Ishikawa (cell line): ENCODE results near the gene STOM.

Experiments
- CEBPB ChIP-seq: IDR thresholded peaks from 2 replicates; pipeline ENCODE4 v1.6.1; 2012
- CREB1 ChIP-seq: IDR thresholded peaks from 2 replicates; pipeline ENCODE4 v1.6.1; 2012; ENCODE audit warnings: low read depth
- EGR1 ChIP-seq: IDR thresholded peaks from 2 replicates; pipeline ENCODE4 v1.6.1; 2012
- EP300 ChIP-seq: IDR thresholded peaks from 2 replicates; pipeline ENCODE4 v1.6.1; 2012; ENCODE audit warnings: borderline replicate concordance
- FOXM1 ChIP-seq: IDR thresholded peaks from 2 replicates; pipeline ENCODE4 v1.6.1; 2012; ENCODE audit warnings: low read depth, borderline replicate concordance
- NFIC ChIP-seq: IDR thresholded peaks from 2 replicates; pipeline ENCODE4 v1.6.1; 2012
- RAD21 ChIP-seq: IDR thresholded peaks from 2 replicates; pipeline ENCODE4 v1.6.1; 2012; ENCODE audit warnings: low read depth
- TAF1 ChIP-seq: IDR thresholded peaks from 2 replicates; pipeline ENCODE4 v1.6.1; 2012; ENCODE audit warnings: low read depth, mild to moderate bottlenecking
- TCF12 ChIP-seq: IDR thresholded peaks from 2 replicates; pipeline ENCODE4 v1.6.1; 2012; ENCODE audit warnings: low read depth
- TEAD4 ChIP-seq: IDR thresholded peaks from 2 replicates; pipeline ENCODE4 v1.6.1; 2012
- YY1 ChIP-seq: IDR thresholded peaks from 2 replicates; pipeline ENCODE4 v1.6.1; 2012; ENCODE audit warnings: low read depth
- ZBTB7A ChIP-seq: IDR thresholded peaks from 2 replicates; pipeline ENCODE4 v1.6.1; 2012; ENCODE audit warnings: low read depth
- TF ChIP-seq, protein P1 (sequence below): IDR thresholded peaks from 2 replicates; pipeline ENCODE4 v1.6.1; 2012
- TF ChIP-seq, protein P2 (sequence below): IDR thresholded peaks from 2 replicates; pipeline ENCODE4 v1.6.1; 2012
- TF ChIP-seq, protein P3 (sequence below): IDR thresholded peaks from 2 replicates; pipeline ENCODE4 v1.6.1; 2012; ENCODE audit warnings: low read depth, mild to moderate bottlenecking

The STOM gene

DNA sequence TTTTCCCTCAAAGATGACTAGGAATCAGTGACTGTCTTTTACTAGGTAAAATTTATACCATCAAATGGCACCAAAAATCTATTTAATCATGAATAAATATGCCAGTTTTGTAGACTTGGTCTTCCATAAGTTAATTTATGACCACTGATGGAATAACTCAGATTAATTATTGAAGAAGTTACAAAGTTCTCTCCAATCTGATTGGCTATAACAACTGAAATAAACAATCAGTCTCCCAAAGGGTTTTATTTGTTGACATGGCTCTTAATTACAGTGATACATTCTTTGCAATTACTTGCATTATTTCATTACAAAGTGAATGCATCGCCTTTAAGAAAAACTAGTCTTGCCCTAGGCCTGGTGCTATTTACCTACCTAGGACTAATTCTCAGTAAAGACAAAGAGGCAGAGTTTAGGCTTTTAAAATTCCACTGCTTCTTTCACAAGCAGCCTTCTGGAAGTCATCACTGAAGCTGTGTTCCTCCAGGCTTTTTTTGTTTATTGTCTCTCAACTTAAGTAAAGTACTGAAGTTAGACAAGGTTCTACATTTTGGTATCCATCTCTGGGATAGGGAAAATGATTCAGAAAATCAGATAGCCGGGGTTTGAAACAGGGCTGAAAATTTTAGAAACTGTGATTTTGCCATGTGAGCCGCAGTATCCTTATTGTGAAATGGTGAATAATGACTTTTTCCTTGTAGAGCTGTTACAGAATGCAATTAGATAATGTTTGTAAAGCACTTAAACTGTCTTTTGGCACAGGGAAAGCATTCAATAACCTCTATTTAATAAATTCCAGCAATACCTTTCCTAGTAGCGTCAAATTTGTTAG is 2.5 kb downstream of the STOM start:
- TF ChIP-seq CREB1 = no peak

DNA sequence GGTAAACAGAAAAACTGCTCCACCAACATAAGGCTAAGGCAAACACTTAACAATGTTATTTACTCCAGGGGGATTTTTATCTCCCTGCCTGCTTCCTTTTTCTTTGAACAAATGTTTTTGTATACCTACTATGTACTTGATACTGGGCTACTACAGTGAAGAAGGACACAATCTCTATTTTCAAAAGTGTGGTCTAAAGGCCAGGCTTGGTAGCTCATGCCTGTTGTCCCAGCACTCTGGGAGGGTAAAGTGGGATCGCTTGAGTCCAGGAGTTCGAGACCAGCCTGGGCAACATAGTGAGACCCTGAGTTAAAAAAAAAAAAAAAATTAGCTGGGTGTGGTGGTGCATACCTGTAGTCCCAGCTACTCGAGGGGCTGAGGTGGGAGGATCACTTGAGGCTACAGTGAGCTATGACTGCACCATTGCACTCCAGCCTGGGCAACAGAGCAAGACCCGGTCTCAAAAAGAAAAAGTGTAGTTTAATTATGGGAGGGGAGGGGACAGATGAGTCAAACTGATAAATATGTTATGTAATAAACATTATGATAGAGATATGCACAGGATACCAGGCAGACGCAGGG is 3.3 kb downstream of the STOM start:
- no peak for TF ChIP-seq FOXM1
- no peak for TF ChIP-seq CEBPB
- TF ChIP-seq, protein P1, sequence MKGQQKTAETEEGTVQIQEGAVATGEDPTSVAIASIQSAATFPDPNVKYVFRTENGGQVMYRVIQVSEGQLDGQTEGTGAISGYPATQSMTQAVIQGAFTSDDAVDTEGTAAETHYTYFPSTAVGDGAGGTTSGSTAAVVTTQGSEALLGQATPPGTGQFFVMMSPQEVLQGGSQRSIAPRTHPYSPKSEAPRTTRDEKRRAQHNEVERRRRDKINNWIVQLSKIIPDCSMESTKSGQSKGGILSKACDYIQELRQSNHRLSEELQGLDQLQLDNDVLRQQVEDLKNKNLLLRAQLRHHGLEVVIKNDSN = no peak
- TF ChIP-seq RAD21 = no peak
- no peak for TF ChIP-seq EGR1
- TF ChIP-seq ZBTB7A = no peak
- no peak for TF ChIP-seq NFIC
- TF ChIP-seq, protein P2, sequence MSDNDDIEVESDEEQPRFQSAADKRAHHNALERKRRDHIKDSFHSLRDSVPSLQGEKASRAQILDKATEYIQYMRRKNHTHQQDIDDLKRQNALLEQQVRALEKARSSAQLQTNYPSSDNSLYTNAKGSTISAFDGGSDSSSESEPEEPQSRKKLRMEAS = no peak

DNA sequence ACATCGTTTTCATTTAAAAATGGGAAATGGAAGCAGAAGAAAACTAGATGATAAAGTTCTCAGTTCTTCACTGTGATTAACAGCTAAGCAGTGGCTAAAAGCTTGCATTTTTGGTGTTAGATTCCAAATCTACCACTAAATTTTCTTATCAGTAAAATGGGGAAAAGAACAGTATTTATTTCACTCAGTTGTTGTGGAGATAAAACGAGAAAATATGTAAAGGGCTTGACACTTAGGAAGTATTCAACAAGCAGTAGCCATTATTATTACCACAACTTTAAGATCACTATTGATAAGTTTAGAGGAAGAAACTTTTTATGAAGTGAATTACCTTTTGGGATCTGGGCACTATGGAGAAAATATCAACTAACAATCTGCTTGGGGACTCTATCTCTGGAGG is 4.5 kb downstream of the STOM start:
- no peak for TF ChIP-seq CREB1
- TF ChIP-seq EGR1 = no peak
- no peak for TF ChIP-seq ZBTB7A
- no peak for TF ChIP-seq FOXM1
- no peak for TF ChIP-seq TAF1
- TF ChIP-seq CEBPB = no peak
- no peak for TF ChIP-seq EP300
- TF ChIP-seq, protein P3, sequence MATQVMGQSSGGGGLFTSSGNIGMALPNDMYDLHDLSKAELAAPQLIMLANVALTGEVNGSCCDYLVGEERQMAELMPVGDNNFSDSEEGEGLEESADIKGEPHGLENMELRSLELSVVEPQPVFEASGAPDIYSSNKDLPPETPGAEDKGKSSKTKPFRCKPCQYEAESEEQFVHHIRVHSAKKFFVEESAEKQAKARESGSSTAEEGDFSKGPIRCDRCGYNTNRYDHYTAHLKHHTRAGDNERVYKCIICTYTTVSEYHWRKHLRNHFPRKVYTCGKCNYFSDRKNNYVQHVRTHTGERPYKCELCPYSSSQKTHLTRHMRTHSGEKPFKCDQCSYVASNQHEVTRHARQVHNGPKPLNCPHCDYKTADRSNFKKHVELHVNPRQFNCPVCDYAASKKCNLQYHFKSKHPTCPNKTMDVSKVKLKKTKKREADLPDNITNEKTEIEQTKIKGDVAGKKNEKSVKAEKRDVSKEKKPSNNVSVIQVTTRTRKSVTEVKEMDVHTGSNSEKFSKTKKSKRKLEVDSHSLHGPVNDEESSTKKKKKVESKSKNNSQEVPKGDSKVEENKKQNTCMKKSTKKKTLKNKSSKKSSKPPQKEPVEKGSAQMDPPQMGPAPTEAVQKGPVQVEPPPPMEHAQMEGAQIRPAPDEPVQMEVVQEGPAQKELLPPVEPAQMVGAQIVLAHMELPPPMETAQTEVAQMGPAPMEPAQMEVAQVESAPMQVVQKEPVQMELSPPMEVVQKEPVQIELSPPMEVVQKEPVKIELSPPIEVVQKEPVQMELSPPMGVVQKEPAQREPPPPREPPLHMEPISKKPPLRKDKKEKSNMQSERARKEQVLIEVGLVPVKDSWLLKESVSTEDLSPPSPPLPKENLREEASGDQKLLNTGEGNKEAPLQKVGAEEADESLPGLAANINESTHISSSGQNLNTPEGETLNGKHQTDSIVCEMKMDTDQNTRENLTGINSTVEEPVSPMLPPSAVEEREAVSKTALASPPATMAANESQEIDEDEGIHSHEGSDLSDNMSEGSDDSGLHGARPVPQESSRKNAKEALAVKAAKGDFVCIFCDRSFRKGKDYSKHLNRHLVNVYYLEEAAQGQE = no peak
- TF ChIP-seq, protein P1 = no peak
- TF ChIP-seq NFIC = no peak
- TF ChIP-seq, protein P2 = no peak
- no peak for TF ChIP-seq YY1
- no peak for TF ChIP-seq RAD21
- no peak for TF ChIP-seq TCF12
- no peak for TF ChIP-seq TEAD4

GRCh38 chr9:121364886-121365285 is 5.2 kb downstream of the STOM start:
- no peak for TF ChIP-seq NFIC
- TF ChIP-seq CREB1 = no peak
- TF ChIP-seq FOXM1 = no peak
- TF ChIP-seq EGR1 = no peak
- no peak for TF ChIP-seq EP300
- TF ChIP-seq RAD21 = no peak
- no peak for TF ChIP-seq TCF12
- TF ChIP-seq TEAD4 = no peak
- no peak for TF ChIP-seq TAF1
- TF ChIP-seq ZBTB7A = no peak
- TF ChIP-seq, protein P3 = no peak
- TF ChIP-seq, protein P1 = no peak
- TF ChIP-seq, protein P2 = no peak
- no peak for TF ChIP-seq CEBPB

DNA sequence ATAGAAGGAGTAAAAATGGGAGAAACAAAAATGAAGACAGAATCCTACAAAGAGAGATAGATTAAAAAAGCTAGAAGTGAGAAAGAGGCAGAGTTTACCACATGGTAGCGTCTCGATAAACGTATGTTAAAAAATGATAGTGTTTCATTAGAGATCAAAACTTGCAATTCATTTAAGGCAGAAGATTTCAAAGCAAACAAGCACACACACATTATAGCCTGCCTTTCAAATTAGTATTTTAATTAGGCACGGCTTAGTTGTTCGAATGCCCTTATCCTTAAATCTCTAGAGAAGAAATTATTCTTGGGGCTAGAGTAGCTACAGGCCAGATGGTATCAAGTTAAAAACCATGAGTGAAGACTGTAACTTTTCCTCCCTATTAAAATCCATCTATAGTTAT is 6.0 kb downstream of the STOM start:
- TF ChIP-seq ZBTB7A (no peak), CREB1 (no peak), TCF12 (no peak), RAD21 (no peak), FOXM1 (no peak), TAF1 (no peak), EP300 (no peak)
- TF ChIP-seq, protein P1 = no peak
